Kidney tubule cell (primary cell): ENCODE results near the gene FGF3.
"Not testable (repeated sequence)": the region's sequence is repeated elsewhere in the genome, so short reads cannot be mapped to it uniquely, and the experiment has no call there.

ENCODE experiments used
- DNase-seq: peaks from one replicate; pipeline ENCODE4 v3.0.0-alpha.2; 2018; ENCODE audit warnings: low spot score

Gene FGF3

DNA sequence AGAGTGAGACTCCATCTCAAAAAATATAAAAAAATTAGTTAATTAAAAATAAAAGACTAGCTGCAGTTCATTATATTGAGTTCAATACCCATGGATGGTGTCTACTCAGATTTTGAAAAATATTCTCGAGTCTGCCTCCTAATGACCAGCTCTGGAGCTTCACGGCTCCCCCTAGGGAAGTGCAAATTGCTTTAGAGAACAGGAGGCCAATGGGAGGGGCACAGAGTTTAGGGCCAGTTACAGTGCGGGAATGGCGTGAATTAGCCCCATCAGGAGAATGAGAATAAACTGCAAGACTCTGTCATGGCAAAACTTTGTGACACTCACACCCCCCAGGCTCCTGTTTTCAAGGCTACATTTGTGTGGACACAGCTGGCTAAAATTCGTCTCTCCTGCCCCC is 48.7 kb downstream of the FGF3 start:
- no peak for DNase-seq

DNA sequence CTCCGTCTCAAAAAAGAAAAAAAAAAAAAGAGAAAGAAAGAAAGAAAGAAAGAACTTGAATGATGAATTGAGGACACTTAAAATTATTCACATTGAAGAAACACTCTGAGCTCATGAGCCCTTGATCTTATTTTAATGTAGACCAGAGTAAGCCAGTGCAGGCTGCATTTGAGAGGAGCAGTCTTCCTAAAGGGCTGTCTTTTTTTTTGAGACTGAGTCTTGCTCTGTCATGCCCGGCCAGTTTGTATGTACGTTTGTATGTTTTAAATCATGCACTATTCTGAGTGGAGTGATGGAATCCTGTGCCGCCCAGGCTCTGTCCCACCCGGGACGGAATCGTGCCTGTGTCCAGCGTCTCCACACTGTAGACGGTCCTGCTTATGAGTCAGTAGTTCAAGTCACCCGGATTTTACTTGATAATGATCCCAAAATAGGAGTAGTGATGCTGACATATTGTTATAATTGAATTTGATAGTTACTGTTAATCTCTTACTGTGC is 53.7 kb downstream of the FGF3 start:
- no peak for DNase-seq

DNA sequence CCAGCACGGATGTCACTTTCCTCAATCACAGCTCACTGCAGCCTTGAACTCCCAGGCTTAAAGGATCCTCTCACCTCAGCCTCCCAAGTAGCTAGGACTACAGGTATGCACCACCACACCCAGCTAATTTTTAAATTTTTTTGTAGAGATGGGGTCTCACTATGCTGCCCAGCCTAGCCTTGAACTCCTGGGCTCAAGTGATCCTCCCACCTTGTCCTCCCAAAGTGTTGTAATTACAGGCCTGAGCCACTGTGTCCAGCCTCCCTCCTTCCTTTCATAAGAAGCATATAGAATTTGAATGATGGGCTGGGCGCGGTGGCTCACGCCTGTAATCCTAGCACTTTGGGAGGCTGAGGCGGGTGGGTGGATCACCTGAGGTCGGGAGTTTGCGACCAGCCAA is 54.3 kb downstream of the FGF3 start:
- DNase-seq = not testable (repeated sequence)

DNA sequence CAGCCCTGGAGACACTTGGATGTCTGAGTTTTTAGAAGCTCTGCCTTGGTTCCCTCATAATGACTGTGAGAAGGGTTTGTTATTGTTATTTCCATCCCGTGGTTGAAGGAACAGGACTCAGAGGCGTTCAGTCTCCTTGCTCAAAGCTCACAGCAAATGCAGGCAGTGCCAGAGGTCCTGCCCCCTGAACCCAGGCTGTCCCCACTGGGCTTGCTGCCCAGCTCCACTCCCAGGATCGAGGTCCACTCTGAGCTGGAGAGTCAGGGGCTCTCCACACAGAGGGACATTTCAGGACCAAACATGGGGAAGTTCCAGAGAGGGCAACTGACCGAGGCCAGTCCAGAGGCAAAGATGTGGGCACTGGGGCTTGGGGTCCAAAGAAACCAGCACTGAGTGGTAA is 58.9 kb downstream of the FGF3 start:
- DNase-seq = no peak
